ENCODE data around the gene SYNGR2.

- TF ChIP-seq, protein P1, sequence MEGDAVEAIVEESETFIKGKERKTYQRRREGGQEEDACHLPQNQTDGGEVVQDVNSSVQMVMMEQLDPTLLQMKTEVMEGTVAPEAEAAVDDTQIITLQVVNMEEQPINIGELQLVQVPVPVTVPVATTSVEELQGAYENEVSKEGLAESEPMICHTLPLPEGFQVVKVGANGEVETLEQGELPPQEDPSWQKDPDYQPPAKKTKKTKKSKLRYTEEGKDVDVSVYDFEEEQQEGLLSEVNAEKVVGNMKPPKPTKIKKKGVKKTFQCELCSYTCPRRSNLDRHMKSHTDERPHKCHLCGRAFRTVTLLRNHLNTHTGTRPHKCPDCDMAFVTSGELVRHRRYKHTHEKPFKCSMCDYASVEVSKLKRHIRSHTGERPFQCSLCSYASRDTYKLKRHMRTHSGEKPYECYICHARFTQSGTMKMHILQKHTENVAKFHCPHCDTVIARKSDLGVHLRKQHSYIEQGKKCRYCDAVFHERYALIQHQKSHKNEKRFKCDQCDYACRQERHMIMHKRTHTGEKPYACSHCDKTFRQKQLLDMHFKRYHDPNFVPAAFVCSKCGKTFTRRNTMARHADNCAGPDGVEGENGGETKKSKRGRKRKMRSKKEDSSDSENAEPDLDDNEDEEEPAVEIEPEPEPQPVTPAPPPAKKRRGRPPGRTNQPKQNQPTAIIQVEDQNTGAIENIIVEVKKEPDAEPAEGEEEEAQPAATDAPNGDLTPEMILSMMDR (IDR thresholded peaks at IDR 0.05; ENCODE audit: insufficient read depth, low read length) = no peak
- TF ChIP-seq POLR2AphosphoS5 (IDR thresholded peaks at IDR 0.05; ENCODE audit: low read depth) (peak; percentile 90), SPI1 (IDR thresholded peaks at IDR 0.05; ENCODE audit: borderline replicate concordance, low read depth) (peak; percentile 30; the same call in 1 of the 2 replicates)
These were observed 28.0 kb upstream of the SYNGR2 start for GRCh38 chr17:78140169-78141051.
